Smooth muscle cell (in vitro differentiated cells): ENCODE data around the gene SPAG16. TPM values are rescaled to one million over a fixed set of nuclear protein-coding genes. Genes with fewer than 3 reads are reported as not detected.
"Not testable (repeated sequence)": the region's sequence is repeated elsewhere in the genome, so short reads cannot be mapped to it uniquely, and the experiment has no call there.

Source experiments
- DNase-seq: peaks from one replicate; lab custom pipeline; 2025; ENCODE audit not compliant: unreplicated experiment; lab: John Stamatoyannopoulos, UW
- H2AFZ ChIP-seq: fragments of 200-600 bp; sonication (generic); 2 replicates; pipeline ENCODE4 v1.6.0; 2016; ENCODE audit warnings: antibody characterized with exemption, low read depth, mild to moderate bottlenecking
- H3F3A ChIP-seq: fragments of 200-600 bp; sonication (generic); 2 replicates; pipeline ENCODE4 v1.6.0; 2017; ENCODE audit warnings: antibody characterized with exemption, low read depth
- H3K27ac ChIP-seq: fragments of 200-600 bp; sonication (generic); 2 replicates; pipeline ENCODE4 v1.5.1; 2016; ENCODE audit warnings: low read depth, mild to moderate bottlenecking
- H3K27me3 ChIP-seq: fragments of 200-600 bp; sonication (generic); 2 replicates; pipeline ENCODE4 v1.6.1; 2016; ENCODE audit warnings: low read depth, mild to moderate bottlenecking
- H3K36me3 ChIP-seq: fragments of 200-600 bp; sonication (generic); 2 replicates; pipeline ENCODE4 v1.5.1; 2016; ENCODE audit warnings: low read depth
- H3K4me1 ChIP-seq: fragments of 200-600 bp; sonication (generic); 2 replicates; pipeline ENCODE4 v1.5.1; 2016; ENCODE audit warnings: low read depth
- H3K4me2 ChIP-seq: fragments of 200-600 bp; sonication (generic); 2 replicates; pipeline ENCODE4 v1.6.0; 2016; ENCODE audit warnings: mild to moderate bottlenecking
- H3K4me3 ChIP-seq: fragments of 200-600 bp; sonication (generic); 2 replicates; pipeline ENCODE4 v1.5.1; 2016; ENCODE audit warnings: mild to moderate bottlenecking
- H3K79me2 ChIP-seq: fragments of 200-600 bp; sonication (generic); 2 replicates; pipeline ENCODE4 v1.6.0; 2016; ENCODE audit warnings: low read depth, mild to moderate bottlenecking
- H3K9ac ChIP-seq: fragments of 200-600 bp; sonication (generic); 2 replicates; pipeline ENCODE4 v1.6.0; 2016; ENCODE audit warnings: low read depth
- H3K9me3 ChIP-seq: fragments of 200-600 bp; sonication (generic); replicated peaks from 2 replicates; pipeline ENCODE4 v1.5.1; 2016; ENCODE audit warnings: low read depth
- H4K20me1 ChIP-seq: fragments of 200-600 bp; sonication (generic); 2 replicates; pipeline ENCODE4 v1.6.0; 2016; ENCODE audit warnings: low read depth
- WGBS: methylation state at CpG from one replicate; pipeline ENCODE4 v1.1.7; 2016; ENCODE audit warnings: low lambda C conversion rate; 5-methylcytosine and 5-hydroxymethylcytosine counted together
- polyA plus RNA-seq: library from polyadenylated mRNA; unstranded; fragments of >200 nt; fragmentation: Nextera tagmentation; extraction: Ambion mirVana; gene quantifications from 2 replicates; pipeline ENCODE4 v1.2.1, GENCODE V29; 2016
- total RNA-seq: library from RNA; depleted of rRNA; stranded (reverse); fragments of >200 nt; gene quantifications from 2 replicates; pipeline ENCODE4 v1.2.3, GENCODE V29; 2014
- TF ChIP-seq, protein P1 (sequence below): fragments of 200-600 bp; sonication (generic); IDR thresholded peaks from 2 replicates; pipeline ENCODE4 v1.5.1; 2017; ENCODE audit warnings: borderline replicate concordance, mild to moderate bottlenecking, antibody characterized with exemption; ENCODE audit not compliant: insufficient read depth, poor library complexity, severe bottlenecking

Gene SPAG16
- total and polyA plus RNA-seq, 2 experiments from 2014 or later: 32.1 to 40.6 TPM

DNA sequence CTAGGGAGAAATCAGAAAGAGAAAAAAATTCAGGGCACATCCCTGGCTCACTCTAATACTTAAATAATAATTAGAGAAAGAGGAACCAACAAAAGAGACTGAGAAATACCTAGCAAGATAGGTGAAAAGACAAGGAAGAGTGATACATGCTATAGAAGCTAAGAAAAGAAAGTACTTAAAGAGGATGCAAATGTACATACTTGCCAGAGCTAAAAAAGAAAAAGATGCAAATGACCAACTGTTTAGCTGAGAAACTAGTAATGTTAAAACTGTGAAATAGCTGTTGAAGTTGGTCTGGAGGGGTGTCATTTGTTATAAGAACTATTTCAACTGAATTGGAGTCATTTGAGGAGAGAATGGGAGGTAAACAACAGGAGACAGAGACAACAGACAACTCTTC, 412.2 kb downstream of the SPAG16 start:
- Histone ChIP-seq H3F3A (no peaks in the 10 kb centered on the region), H4K20me1 (no peaks in the 10 kb centered on the region), H3K4me1 (no peaks in the 10 kb centered on the region), H3K27me3 (no peaks in the 10 kb centered on the region), H3K27ac (no peak overlapping the region), H3K9ac (no peak overlapping the region), H3K36me3 (no peaks in the 10 kb centered on the region), H3K79me2 (no peaks in the 10 kb centered on the region), H3K9me3 (no peaks in the 10 kb centered on the region), H3K4me3 (no peak overlapping the region), H2AFZ (no peak overlapping the region), H3K4me2 (no peak overlapping the region)
- DNase-seq: no peak
- TF ChIP-seq, protein P1, sequence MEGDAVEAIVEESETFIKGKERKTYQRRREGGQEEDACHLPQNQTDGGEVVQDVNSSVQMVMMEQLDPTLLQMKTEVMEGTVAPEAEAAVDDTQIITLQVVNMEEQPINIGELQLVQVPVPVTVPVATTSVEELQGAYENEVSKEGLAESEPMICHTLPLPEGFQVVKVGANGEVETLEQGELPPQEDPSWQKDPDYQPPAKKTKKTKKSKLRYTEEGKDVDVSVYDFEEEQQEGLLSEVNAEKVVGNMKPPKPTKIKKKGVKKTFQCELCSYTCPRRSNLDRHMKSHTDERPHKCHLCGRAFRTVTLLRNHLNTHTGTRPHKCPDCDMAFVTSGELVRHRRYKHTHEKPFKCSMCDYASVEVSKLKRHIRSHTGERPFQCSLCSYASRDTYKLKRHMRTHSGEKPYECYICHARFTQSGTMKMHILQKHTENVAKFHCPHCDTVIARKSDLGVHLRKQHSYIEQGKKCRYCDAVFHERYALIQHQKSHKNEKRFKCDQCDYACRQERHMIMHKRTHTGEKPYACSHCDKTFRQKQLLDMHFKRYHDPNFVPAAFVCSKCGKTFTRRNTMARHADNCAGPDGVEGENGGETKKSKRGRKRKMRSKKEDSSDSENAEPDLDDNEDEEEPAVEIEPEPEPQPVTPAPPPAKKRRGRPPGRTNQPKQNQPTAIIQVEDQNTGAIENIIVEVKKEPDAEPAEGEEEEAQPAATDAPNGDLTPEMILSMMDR: no peak

DNA sequence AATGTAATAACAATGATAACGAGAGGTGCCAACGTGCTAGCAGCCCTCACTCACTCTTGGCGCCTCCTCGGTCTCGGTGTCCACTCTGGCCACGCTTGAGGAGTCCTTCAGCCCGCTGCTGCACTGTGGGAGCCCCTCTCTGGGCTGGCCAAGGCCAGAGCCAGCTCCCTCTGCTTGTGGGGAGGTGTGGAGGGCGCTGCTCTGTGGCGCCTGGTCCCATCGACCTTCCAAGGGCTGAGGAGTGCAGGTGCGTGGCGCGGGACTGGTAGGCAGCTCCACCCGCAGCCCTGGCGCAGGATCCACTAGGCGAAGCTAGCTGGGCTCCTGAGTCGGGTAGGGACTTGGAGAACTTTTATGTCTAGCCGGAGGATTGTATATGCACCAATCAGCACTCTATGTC, 417.1 kb downstream of the SPAG16 start:
- not testable (repeated sequence) for H3K36me3 ChIP-seq, H4K20me1 ChIP-seq, H3K27me3 ChIP-seq, H3K4me1 ChIP-seq, H2AFZ ChIP-seq, H3K4me2 ChIP-seq, H3K4me3 ChIP-seq, DNase-seq, H3K9me3 ChIP-seq, H3K27ac ChIP-seq, H3K9ac ChIP-seq, H3F3A ChIP-seq, H3K79me2 ChIP-seq
- WGBS: 97% methylated on average over 18 of the region's 18 CpGs

DNA sequence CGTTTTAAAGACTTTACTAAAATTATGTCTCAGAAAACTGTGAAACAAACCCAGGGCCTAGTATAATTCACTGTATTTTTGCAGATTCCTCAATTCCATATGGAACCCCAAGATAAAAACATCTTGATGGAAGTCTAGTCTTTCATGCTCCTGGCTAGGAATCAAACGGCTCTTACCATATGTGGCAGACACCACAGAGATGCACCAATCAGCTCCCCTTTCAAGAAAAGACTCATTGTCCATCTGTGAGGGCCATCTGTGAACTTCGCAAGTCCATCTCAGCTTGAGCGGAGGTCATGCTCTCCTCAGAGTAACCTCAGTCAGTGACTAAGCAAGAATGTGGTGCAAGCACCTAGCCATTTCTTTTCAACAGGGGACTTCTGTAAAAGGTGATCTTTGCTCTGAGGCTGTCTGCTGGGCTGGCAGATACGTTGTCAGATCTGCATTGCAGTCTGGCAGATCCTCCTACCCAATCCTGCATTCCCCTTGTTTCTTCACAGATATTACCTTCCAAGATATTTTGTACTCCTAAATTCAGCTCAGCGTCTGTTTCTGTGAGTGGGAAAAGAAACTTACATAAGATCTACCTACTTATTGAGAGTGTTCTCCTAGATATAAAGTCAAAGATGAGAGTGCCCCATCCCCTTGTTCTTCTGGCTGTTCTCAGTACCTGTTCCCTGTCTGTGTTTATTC, 419.3 kb downstream of the SPAG16 start:
- H3F3A ChIP-seq: no peaks in the 10 kb centered on the region
- TF ChIP-seq, protein P1: no peak
- H3K27me3 ChIP-seq: no peaks in the 10 kb centered on the region
- no peaks in the 10 kb centered on the region for H3K9me3 ChIP-seq
- no peaks in the 10 kb centered on the region for H4K20me1 ChIP-seq
- no peak for DNase-seq
- H2AFZ ChIP-seq: no peak overlapping the region
- H3K4me2 ChIP-seq: no peak overlapping the region
- no peak overlapping the region for H3K4me3 ChIP-seq
- H3K27ac ChIP-seq: no peak overlapping the region
- no peaks in the 10 kb centered on the region for H3K79me2 ChIP-seq
- no peaks in the 10 kb centered on the region for H3K4me1 ChIP-seq
- no peaks in the 10 kb centered on the region for H3K36me3 ChIP-seq
- no peak overlapping the region for H3K9ac ChIP-seq
- 89% methylated on average over 6 of the region's 6 CpGs for WGBS

DNA sequence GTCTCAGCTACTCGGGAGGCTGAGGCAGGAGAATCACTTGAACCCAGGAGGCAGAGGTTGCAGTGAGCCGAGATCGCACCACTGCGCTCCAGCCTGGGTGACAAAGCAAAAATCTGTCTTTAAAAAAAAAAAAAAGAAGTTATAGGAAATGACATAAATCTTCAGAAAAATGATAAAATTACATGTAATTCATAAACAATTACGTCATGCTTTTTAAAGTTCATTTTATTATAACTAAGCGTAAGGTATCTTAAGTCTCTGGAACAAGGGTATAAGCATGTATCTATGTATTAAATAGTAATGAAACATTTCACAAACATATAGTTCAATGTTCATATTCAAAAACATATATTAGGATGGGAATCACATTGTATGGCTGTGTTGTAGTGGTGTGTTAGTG, 425.9 kb downstream of the SPAG16 start:
- 98% methylated on average over 6 of the region's 6 CpGs for WGBS
- no peaks in the 10 kb centered on the region for H4K20me1 ChIP-seq
- no peaks in the 10 kb centered on the region for H3F3A ChIP-seq
- H3K79me2 ChIP-seq: no peaks in the 10 kb centered on the region
- H3K9ac ChIP-seq: no peak overlapping the region
- H3K4me1 ChIP-seq: no peaks in the 10 kb centered on the region
- H3K36me3 ChIP-seq: no peaks in the 10 kb centered on the region
- H3K9me3 ChIP-seq: no peaks in the 10 kb centered on the region
- no peak overlapping the region for H3K27ac ChIP-seq
- H3K4me2 ChIP-seq: no peak overlapping the region
- H3K27me3 ChIP-seq: no peaks in the 10 kb centered on the region
- no peak for DNase-seq
- H3K4me3 ChIP-seq: no peak overlapping the region
- TF ChIP-seq, protein P1: no peak
- H2AFZ ChIP-seq: no peak overlapping the region

DNA sequence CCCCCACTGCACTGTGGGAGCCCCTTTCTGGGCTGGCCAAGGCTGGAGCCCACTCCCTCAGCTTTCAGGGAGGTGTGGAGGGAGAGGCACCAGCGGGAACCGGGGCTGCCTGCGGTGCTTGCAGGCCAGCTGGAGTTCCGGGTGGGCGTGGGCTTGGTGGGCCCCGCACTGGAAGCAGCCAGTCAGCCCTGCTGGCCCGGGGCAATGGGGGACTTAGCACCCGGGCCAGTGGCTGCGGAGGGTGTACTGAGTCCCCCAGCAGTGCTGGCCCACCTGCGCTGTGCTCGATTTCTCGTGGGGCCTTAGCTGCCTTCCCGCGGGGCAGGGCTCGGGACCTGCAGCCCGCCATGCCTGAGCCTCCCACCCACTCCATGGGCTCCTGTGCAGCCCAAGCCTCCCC, 434.1 kb downstream of the SPAG16 start:
- not testable (repeated sequence) for H3K79me2 ChIP-seq, H3F3A ChIP-seq, H3K4me1 ChIP-seq, H2AFZ ChIP-seq, H3K36me3 ChIP-seq, H4K20me1 ChIP-seq, H3K9me3 ChIP-seq, H3K4me2 ChIP-seq, H3K4me3 ChIP-seq, H3K9ac ChIP-seq, DNase-seq, H3K27me3 ChIP-seq, H3K27ac ChIP-seq
- 98% methylated on average over 7 of the region's 16 CpGs for WGBS
